Measurements from ENCODE around the gene NUF2.
"Not testable (repeated sequence)": the region's sequence is repeated elsewhere in the genome, so short reads cannot be mapped to it uniquely, and the experiment has no call there.

The NUF2 gene

DNA sequence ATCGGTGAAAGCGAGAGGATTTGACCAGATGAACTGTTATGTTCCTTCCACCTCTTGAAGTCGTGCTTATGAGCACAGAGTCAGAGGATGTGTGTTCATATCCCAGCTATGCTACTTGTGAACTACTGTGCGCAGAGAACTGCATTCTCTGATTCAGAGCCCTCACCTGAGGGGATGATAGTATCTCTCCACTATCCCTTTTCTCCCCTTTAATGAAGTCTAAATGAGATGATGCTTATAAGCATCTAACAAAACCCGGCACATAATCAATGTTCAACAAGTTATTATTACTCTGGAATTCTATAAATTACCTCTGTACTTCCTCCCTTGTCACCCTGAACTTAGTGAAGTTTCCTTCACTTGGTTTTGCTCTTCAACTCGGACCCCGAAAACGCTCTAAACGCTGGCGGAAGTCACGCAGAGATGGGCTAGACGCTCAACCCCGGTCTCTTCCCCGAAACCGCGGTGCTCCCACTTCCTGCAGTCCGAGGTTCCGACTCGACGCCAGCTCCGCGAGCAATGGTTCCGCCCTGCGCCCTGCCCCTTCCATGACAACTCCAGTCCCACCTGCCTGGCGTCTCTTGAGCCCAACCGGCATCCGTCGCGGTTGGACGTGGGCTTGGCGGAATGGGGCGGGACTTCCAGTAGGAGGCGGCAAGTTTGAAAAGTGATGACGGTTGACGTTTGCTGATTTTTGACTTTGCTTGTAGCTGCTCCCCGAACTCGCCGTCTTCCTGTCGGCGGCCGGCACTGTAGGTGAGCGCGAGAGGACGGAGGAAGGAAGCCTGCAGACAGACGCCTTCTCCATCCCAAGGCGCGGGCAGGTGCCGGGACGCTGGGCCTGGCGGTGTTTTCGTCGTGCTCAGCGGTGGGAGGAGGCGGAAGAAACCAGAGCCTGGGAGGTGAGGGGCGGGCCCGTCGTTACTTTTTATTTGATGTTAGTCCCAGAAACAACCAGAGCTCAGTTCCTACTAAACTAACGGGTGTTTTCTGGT is at the start of gene NUF2:
Gene NUF2, plus strand, starts transcription at position 644 of the 995 bp plus-strand sequence. CDS start 4,098 bp downstream, outside the sequence.
- peak; percentile 98 for DNase-seq

- no peak for DNase-seq
Measured at GRCh38 chr1:163273766-163274441, 47.9 kb upstream of the NUF2 start.

GRCh38 chr1:163275222-163275621 is 46.5 kb upstream of the NUF2 start:
- no peak for DNase-seq

GRCh38 chr1:163278602-163279001 is 43.2 kb upstream of the NUF2 start:
- no peak for DNase-seq

DNA sequence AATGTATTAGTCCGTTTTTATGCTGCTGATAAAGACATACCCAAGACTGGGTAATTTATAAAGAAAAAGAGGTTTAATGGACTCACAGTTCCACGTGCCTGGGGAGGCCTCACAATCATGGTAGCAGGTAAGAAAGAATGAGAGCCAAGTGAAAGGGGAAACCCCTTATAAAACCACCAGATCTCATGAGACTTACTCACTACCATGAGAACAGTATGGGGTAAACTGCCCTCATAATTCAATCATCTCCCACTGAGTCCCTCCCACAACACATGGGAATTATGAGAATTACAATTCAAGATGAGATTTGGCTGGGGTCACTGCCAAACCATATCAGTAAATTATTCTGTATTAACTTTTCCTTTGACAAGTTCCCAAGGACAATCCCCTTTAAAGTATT is 36.9 kb upstream of the NUF2 start:
- DNase-seq, result not testable (repeated sequence)

GRCh38 chr1:163290025-163290640 is 31.6 kb upstream of the NUF2 start:
- no peak for DNase-seq

DNA sequence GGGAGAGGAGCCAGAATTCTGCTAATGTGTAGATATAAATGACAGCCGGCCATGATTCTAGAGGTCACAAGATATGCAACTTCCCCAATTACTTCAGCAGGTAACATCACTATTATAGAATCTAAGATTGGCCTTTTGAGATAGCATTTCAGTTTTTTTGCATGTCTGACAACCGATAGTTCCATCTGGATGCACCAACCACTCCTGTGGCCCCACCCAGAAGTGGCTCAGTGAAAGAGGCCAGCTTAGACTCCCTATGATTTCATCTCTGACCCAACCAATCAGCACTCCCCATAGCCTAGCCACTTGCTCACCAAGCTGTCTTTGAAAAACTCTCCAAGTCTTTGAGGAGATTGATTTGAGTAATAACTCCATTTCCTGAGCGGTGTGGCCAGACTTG is 30.3 kb upstream of the NUF2 start:
- no peak for DNase-seq

DNA sequence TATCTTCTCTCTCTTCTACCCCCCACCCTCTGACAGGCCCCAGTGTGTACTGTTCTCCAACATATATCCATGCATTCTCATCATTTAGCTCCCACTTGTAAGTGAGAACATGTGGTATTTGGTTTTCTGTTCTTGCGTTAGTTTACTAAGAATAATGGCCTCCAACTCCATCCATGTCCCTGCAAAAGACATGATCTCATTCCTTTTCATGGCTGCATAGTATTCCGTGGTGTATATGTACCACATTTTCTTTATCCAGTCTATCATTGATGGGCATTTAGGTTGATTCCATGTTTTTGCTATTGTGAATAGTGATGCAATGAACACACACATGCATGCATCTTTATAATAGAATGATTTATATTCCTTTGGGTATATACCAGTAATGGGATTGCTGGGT is 29.6 kb upstream of the NUF2 start:
- DNase-seq, result not testable (repeated sequence)

GRCh38 chr1:163293497-163293896 is 28.3 kb upstream of the NUF2 start:
- DNase-seq, result not testable (repeated sequence)

DNA sequence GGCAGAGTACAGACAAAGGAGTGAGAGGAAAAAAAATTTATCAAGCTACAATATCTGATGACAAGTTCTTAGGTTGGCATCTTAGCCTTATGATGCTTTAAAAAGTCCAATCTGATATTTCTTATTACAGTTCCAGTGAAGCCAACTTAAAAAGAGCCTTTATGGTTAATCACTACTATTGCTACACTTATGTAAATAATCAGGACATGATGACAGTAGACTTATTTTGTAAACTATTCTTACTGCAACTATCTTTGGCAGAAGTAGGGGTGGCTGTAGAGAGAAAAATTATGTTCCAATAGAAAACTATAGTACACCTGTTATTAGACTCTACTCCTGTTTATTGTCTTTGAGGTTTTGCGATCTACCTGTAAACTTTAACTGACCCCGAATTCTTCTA is 25.8 kb upstream of the NUF2 start:
- no peak for DNase-seq

DNA sequence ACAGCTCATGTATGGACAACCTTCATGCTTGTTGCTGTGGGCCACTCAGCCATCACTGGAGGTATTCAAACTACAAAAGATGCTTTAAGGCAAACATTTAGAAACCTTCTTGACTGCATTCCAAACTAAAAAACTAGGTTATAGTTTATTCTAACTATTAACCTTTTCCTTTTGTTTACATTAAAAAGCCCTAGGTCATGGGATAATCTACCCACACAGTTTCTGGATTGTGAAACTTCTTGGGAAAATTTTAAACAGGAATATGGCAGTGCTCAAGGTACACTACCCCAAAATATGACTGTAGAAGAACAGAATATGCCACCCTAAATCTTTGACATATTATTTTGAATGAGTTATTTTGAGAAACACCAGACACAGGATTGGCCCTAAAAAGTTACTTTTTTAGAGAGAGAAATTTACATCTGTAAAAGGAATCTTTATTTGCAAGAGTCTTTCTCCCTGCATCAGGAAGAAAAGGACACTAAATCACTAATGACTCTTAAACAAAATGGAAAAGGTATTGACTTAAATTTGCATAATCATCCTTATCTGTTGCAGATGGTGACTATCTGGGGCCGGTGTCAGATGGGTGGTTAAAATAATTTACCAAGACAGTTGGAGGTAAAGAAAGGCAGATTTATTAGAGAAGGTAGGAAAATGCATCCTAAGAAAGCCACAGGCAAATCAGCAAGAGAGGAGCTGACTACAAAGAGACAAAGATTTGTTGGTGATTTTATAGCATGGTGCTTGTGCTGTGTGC is 25.1 kb upstream of the NUF2 start:
- DNase-seq, result no peak

DNA sequence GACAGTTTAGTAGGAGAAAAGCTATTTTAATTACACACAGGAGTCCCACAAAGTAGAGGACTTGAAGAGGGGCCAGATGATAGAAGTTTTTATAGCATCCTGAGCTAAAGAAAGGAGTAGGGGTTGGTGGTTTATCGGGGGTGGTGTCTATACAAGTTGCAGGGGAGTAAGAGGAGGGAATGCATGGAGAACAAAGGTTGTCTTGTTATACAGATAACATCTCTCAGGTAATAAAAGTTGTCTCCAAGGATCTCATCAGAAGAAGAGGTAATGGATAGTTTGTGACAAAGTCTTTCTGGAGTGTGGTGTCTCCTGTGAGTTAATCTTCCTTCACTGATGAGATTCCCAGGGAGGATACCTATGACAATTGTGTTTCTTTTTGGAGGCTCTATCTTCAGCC is 23.4 kb upstream of the NUF2 start:
- DNase-seq, result no peak

DNA sequence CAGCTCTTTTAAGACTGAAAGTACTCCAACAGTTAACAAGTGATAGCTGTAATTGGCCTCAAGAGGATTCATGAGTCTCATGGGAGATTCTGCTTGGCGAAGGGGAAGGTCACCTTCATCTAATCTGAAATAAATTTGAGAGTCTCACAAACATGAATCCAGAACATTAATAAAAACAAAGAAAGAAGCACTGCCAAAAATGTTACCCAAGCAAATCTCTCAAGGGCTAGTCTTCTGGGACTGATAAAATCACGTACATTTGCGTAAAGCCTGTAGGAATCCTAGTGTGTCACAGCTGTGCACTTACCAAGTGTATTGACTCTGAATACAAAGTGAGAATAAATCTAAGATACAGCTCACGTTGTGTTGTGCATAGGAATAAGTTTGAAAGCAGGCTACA is 21.2 kb upstream of the NUF2 start:
- no peak for DNase-seq

DNA sequence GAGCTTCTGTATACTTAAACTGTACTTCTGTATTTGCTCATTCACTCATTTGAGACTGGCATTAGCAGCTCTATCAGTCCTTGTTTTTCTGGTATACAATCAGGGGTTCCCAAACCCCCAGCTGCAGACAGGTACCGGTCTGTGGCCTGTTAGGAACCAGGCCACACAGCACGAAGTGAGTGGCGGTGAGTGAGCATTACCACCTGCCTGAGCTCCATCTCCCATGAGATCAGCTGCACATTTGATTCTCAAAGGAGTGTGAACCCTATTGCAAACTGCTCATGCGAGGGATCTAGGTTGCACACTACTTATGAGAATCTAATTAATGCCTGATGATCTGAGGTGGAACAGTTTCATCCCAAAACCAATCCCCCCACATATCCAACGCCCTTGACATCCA is 18.2 kb upstream of the NUF2 start:
- no peak for DNase-seq

GRCh38 chr1:163305441-163305840 is 16.3 kb upstream of the NUF2 start:
- DNase-seq, result no peak

DNA sequence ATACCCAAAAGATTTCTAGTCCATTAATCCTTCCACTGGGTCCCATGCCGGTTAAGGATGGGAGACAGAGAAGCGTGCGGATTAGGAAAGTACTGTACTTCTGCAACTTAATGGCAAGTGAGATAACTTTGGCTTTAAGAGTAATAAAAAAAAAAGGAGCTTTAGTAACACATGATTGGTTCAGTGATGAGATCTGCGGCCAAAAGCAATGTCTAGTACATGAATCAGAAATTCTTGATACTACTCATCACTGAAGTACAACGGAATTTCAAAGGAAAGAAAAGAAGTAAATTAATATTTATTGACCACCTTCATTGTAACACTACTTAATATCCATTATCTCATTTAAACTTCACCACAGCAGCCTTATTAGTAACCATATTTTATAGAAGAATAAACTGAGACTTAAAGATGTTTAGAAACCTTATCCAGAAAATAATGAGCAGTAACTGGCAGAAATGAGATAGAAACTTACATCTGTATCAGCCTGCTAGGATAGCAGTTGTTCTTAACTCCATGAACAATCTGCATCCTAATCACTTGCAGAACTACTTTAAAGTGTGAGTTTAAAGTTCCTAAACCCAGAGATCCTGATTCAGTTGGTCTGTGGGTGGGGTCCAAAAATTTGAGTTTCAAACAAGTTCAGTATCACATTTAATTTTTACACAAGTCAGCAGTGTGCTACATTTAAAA is 14.1 kb upstream of the NUF2 start:
- peak; percentile 26 for DNase-seq

GRCh38 chr1:163308811-163309210 is 12.9 kb upstream of the NUF2 start:
- no peak for DNase-seq

DNA sequence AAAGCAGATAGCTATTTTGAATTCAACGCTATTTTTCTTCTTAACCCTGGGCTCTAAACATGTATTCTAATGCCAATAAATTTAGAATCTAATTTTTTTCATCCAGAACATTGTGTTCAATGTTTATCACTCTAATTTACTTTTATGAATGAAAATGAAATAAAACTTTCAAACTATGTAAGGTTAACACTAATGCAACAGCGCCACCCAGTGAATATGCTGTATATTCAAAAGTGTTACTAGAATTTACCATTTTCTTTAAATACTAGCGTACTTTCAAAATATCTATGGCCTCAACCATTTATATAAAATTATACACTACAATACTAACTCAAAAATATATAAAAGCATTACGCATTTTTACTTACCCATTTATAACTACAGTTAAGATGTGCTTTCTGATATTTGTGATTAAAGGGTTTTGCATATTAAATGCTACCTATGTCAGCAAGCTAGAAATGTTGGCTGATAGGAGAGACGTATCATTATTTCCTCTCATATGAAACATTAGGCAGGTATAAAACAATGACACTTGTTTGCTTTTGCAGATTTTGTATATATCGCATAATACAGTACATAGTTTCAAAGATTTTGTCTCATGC is 5.9 kb upstream of the NUF2 start:
- peak; percentile 50 for DNase-seq

DNA sequence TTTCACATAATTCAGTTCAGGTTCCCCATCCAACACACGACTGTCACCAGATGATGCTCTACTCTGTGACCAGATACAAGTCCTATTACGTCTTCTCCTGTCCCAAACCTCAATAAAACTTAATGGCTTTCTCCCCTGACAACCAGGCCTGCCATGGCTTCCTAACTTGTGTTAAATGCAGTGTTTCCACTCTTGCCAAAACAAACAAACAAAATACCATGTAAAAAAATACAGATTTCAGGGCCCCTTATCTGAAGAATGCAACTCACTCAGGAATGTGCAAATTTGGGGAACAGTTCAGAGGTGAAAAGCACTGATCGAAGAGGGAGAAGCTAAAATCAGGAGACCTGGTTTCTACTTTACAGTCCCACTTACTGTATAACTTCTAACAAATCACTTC is 863 bp upstream of the NUF2 start:
- no peak for DNase-seq

DNA sequence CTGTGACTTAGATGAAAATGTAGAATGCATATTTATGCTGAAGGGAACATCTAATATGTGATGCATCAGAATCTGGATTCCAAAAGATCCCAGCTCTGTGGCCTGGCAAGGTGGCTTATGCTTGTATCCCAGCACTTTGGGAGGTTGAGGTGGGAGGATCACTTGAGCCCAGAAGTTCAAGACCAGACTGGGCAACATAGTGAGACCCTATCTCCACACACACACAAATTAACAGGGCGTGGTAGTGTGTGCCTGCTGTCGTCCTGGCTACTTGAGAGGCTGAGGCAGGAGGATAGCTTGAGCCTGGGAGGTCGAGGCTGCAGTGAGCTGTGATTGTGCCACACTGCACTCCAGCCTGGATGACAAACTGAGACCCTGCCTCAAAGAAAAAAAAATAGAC is 1.6 kb downstream of the NUF2 start:
- not testable (repeated sequence) for DNase-seq

DNA sequence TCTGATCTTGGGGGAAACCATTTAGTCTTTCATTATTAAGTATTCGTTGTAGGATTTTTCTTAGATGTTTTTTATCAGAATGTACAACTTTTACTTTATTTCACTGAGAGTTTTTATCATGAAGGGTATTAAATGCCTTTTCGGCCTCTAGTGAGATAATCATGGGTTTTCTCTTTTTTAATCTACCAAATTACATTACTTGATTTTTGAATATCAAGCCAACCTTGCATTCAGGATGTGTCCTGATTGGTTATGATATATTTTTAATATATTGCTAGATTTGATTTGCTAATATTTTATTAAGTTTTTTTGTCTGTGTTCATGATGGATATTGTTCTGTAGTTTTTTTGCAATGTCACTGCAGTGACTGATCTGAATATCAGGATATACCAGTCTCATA is 9.4 kb downstream of the NUF2 start:
- no peak for DNase-seq

DNA sequence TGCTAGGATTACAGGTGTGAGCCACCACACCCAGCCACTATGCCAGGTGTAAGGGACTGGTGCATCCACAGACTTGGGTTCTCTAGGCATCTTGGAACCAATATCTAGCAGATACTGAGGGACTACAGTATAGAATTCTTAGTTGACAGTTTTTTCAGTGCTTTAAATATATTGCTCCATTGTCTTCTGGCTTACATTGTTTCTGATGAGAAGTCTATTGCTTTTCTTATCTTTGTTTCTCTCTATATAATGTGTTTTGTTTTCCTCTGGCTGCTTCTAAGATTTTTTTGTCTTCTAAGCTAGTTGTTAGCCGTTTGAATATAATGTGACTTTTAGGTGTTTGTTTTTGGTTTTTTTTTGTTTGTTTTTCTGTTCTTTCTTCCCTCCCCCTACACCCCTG is 13.5 kb downstream of the NUF2 start:
- DNase-seq, result no peak
